GM04504 (cell line): ENCODE measurements around the gene TMEM225B.
"Not testable (repeated sequence)": the region's sequence is repeated elsewhere in the genome, so short reads cannot be mapped to it uniquely, and the experiment has no call there.

ENCODE experiments used
- DNase-seq: peaks from one replicate; pipeline ENCODE4 v3.0.0-alpha.2; 2012; ENCODE audit warnings: low read depth

The TMEM225B gene

GRCh38 chr7:99657879-99658278, 59.8 kb downstream of the TMEM225B start:
- DNase-seq, result not testable (repeated sequence)
